Gastrocnemius medialis (tissue), 4 donors: Measurements from ENCODE around the gene SPRING1. TPM values are rescaled to one million over a fixed set of nuclear protein-coding genes. Genes with fewer than 3 reads are reported as not detected.

Experiments used
- ATAC-seq, 2 donors: fragments of 150-250 bp; one replicate each; pipeline ENCODE4 v1.9.1; 2016
- DNase-seq, 2 donors: peaks; one replicate each; pipeline ENCODE4 v3.0.0-alpha.2; 2019
- H3K27ac ChIP-seq, 4 donors: fragments of 200-600 bp; sonication (generic); 1 replicate in 1 of 4; 2 replicates in 3 of 4; pipeline ENCODE4 v1.5.1; 2016 to 2018; ENCODE audit warnings: mild to moderate bottlenecking in 2 of 4, moderate library complexity in 1 of 4
- H3K27me3 ChIP-seq, 3 donors: fragments of 200-600 bp; sonication (generic) in 2 of 3; 1 replicate in 1 of 3; 2 replicates in 2 of 3; pipeline versions ENCODE4 v1.5.1 to v1.6.0; 2016 to 2019; ENCODE audit warnings: mild to moderate bottlenecking in 1 of 3, moderate library complexity in 1 of 3
- H3K36me3 ChIP-seq, 2 donors: fragments of 200-600 bp; sonication (generic) in 1 of 2; one replicate each; pipeline ENCODE4 v1.5.1; 2017 to 2018
- H3K4me1 ChIP-seq, 2 donors: fragments of 200-600 bp; sonication (generic) in 1 of 2; one replicate each; pipeline ENCODE4 v1.5.1; 2016 to 2017; ENCODE audit warnings: mild to moderate bottlenecking in 2 of 2
- H3K4me3 ChIP-seq, 4 donors: fragments of 200-600 bp; sonication (generic) in 3 of 4; 1 replicate in 1 of 4; 2 replicates in 3 of 4; pipeline ENCODE4 v1.5.1; 2016 to 2019; ENCODE audit warnings: mild to moderate bottlenecking in 2 of 4
- H3K9me3 ChIP-seq, 3 donors: fragments of 200-600 bp; sonication (generic) in 2 of 3; 1 replicate in 1 of 3; 2 replicates in 2 of 3; pipeline ENCODE4 v1.5.1; 2016 to 2019
- POLR2A ChIP-seq, 2 donors: fragments of 450-650 bp; IDR thresholded peaks; one replicate each; pipeline ENCODE4 v1.6.1; 2017; ENCODE audit warnings: antibody characterized with exemption in 2 of 2, mild to moderate bottlenecking in 2 of 2, moderate library complexity in 2 of 2
- in situ Hi-C, 4 donors: fragments of 200-750 bp; cut with MboI; loops; one replicate each; pipeline versions ENCODE4 v1.15.0 to v1.8.0; 2017; ENCODE audit warnings: low sequenced_read_pairs in 4 of 4
- intact Hi-C: fragments of 100-400 bp; cut with DNase I; formaldehyde crosslinking; loops from one replicate; pipeline ENCODE4 v1.15.1; 2023; ENCODE audit warnings: low total_unique reads
- total RNA-seq, 4 donors: library from RNA; depleted of rRNA; stranded (reverse); fragments of >200 nt; gene quantifications; one replicate each; pipeline versions ENCODE4 v1.1.0 to v1.2.3, GENCODE V29; 2016
- TF ChIP-seq, protein P1 (sequence below), 5 experiments: fragments of 450-650 bp in 3 of 5; fragments of 200-600 bp in 2 of 5; sonication (generic) in 2 of 5; IDR thresholded peaks in 4 of 5; conservative IDR thresholded peaks in 1 of 5; 1 replicate in 4 of 5; 2 replicates in 1 of 5; pipeline ENCODE4 v1.5.1; 2016 to 2019; ENCODE audit warnings: antibody characterized with exemption in 5 of 5, mild to moderate bottlenecking in 3 of 5, moderate library complexity in 3 of 5

SPRING1 gene
- total RNA-seq, 4 donors from 2014 or later = 3.5 to 11.0 (median 8.2) TPM

DNA sequence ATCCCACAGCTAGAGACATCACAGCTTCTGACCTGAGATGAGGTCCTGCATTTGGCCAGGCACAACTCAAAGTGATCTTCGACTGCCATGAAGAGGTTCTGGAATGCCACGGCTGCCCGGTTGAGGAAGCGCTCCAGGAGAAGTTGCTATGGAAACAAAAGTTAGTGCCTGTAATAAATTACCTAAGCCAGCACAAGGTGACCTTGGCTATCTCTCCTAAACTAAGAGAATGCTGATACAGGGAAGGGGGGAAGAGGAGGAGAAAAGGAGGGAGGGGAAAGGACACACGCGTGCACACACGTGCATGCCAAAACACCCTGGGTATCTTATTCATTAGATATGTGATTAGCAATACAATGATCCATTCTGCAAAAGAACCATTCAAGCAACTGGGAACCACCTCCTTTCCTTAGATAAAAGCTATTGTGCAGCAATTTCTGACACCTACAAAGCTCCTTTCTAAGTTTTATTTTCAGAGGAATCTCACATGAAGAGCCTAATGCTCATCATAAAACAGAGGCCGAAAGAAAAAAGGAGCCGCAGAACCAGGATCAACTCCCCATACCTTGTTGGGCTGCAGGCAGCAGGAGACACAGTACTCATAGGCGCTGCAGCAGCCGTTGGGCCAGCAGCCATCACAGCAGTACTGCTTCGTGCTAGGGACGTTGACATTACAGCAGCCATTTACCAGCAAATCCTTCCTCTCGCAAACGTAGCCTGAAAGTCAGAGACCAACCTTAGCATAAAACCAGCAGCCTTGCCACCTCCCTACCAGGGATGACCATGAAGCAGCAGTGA, 17.9 kb downstream of the SPRING1 start:
- in situ Hi-C loops (loop anchor here in 3 of 4 donors (25.0 kb wide), 3 partner anchors 242 to 733 kb away; no protein-coding TSS in a partner anchor), intact Hi-C loops (loop anchor here (5.0 kb wide), 1 partner anchor 237 kb away; no protein-coding TSS in a partner anchor)
- no peaks in the 10 kb centered on the region for H3K27me3 ChIP-seq
- peaks cover 0 to 6% of the 10 kb centered on the region in 2 donors for H3K36me3 ChIP-seq
- TF ChIP-seq POLR2A (IDR thresholded peaks at IDR 0.05) = no peak
- TF ChIP-seq, protein P1, sequence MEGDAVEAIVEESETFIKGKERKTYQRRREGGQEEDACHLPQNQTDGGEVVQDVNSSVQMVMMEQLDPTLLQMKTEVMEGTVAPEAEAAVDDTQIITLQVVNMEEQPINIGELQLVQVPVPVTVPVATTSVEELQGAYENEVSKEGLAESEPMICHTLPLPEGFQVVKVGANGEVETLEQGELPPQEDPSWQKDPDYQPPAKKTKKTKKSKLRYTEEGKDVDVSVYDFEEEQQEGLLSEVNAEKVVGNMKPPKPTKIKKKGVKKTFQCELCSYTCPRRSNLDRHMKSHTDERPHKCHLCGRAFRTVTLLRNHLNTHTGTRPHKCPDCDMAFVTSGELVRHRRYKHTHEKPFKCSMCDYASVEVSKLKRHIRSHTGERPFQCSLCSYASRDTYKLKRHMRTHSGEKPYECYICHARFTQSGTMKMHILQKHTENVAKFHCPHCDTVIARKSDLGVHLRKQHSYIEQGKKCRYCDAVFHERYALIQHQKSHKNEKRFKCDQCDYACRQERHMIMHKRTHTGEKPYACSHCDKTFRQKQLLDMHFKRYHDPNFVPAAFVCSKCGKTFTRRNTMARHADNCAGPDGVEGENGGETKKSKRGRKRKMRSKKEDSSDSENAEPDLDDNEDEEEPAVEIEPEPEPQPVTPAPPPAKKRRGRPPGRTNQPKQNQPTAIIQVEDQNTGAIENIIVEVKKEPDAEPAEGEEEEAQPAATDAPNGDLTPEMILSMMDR (IDR thresholded peaks at IDR 0.05 in 4 of 5, conservative IDR thresholded peaks at IDR 0.05 in 1 of 5) = no peak
- H3K4me3 ChIP-seq = no peak overlapping the region
- ATAC-seq (no peak), DNase-seq (no peak)
- H3K27ac ChIP-seq = peak overlapping the region; percentile 75 to 82 (median 80)
- peaks cover 41 to 42% of the 10 kb centered on the region in 2 donors for H3K4me1 ChIP-seq
- no peaks in the 10 kb centered on the region for H3K9me3 ChIP-seq

DNA sequence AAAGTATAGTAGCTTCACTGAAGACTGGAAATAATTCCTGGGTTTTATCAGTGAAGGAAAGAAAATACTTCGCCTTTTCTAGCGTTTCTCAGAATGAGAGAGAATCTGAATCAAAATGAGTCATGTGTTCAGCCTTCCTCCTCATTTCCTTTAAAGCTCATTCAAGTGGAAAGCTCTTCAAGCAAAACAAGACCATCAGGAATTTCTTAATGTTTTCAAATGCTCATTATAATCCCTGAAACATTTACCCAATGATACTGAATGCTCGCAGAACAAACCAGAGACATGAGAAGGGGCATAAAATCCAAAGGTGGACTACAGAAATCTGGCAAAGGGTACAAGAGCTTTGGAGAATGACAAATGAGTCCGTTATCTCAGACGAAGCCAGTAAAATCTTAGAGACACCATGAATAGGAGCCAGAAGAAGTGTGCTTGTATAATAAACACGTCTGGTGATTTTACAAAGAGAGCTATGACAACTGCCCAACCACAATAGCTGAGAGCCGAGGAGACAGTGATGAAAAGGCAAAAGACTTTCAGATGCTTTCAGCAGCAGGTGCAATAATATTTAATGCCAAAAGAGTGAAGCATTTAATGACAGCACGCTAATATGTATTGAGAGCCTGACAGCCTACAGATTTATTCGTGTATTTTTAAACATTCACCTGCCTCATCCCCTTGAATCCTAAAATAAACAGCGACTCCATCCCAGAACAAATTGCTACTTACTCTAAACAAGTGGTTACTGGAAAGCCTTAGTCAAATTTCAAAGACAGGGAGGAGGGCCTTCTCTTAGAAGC, 19.0 kb downstream of the SPRING1 start:
- in situ Hi-C loops (loop anchor here in 3 of 4 donors (25.0 kb wide), 3 partner anchors 243 to 732 kb away; no protein-coding TSS in a partner anchor), intact Hi-C loops (loop anchor here (5.0 kb wide), 1 partner anchor 238 kb away; no protein-coding TSS in a partner anchor)
- H3K36me3 ChIP-seq = peaks cover 0 to 6% of the 10 kb centered on the region in 2 donors

DNA sequence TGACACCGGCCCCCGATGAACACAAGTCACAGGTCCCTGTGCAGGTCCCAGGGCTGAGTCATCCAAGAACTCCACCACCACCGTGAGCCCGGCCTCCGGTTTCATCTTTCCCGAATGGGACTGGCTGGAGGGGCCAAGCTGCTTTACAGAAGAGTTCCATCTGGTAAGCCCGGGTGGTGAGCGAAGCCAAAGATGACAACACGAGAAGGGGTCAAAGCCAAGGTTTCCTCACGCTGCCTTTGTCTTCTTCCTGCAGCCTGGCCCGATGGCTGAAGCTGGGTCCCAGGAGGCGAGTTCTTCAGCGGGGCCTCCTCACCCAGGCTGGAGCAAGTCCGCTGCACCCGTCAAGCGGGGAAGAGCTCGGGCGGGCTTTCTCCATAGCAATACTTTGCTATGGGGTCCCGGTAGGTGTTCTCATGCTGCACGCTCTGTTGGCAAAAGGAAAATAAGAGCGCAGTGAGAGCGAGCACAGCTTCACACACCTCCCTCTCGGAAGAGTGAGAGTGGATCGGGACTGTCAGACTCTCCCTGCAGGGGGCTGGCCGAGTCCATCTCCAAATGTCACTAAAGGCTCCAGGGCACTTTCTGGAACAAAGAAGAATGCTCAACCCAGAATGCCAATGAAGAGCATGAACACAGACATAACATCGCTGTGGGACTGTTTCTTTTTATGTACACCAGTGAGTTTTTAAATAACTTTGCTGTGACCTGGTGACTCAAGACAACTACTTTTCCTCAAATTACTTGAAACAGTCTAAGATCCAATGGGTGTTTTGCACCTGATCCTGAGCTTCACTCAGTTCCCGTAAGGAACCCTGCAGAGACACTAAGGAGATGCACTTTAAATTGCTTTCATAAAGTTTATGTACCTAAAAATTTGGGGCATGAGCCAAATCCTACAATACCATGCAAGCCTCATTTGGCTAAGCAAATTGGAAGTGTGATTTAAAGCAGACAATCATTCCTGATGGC, 20.1 kb downstream of the SPRING1 start:
- peak overlapping the region; percentile 34 to 55 (median 36) for H3K4me3 ChIP-seq
- H3K9me3 ChIP-seq = no peaks in the 10 kb centered on the region
- TF ChIP-seq POLR2A (IDR thresholded peaks at IDR 0.05) = peak in 1 of 2 donors; percentile 49
- TF ChIP-seq, protein P1 (IDR thresholded peaks at IDR 0.05 in 4 of 5, conservative IDR thresholded peaks at IDR 0.05 in 1 of 5) = no peak
- H3K27me3 ChIP-seq = no peaks in the 10 kb centered on the region
- intact Hi-C loops (loop anchor here (1.0 to 5.0 kb wide), 3 partner anchors 21 to 240 kb away; partner anchors contain the start of genes RNFT2 and SPRING1), in situ Hi-C loops (loop anchor here in 3 of 4 donors (25.0 kb wide), 3 partner anchors 245 to 730 kb away; no protein-coding TSS in a partner anchor)
- H3K4me1 ChIP-seq = peaks cover 41 to 42% of the 10 kb centered on the region in 2 donors
- peak; percentile 87 to 94 for DNase-seq
- peaks cover 0 to 4% of the 10 kb centered on the region in 2 donors for H3K36me3 ChIP-seq
- H3K27ac ChIP-seq = peak overlapping the region; percentile 75 to 82 (median 80)
- peak; percentile 96 to 98 for ATAC-seq

More for the DNA sequence above, 19.0 kb downstream of the SPRING1 start:
- DNase-seq (no peak), ATAC-seq (peak in 1 of 2 donors; percentile 52)
- Histone ChIP-seq H3K27ac (peak overlapping the region; percentile 75 to 82 (median 80)), H3K4me3 (no peak overlapping the region), H3K27me3 (no peaks in the 10 kb centered on the region), H3K4me1 (peaks cover 41 to 42% of the 10 kb centered on the region in 2 donors), H3K9me3 (no peaks in the 10 kb centered on the region)
- TF ChIP-seq, protein P1 (IDR thresholded peaks at IDR 0.05 in 4 of 5, conservative IDR thresholded peaks at IDR 0.05 in 1 of 5) = no peak
- peak in 1 of 2 donors; percentile 8 for TF ChIP-seq POLR2A (IDR thresholded peaks at IDR 0.05)
